GM06990 (cell line): ENCODE data around the gene NGRN.
A peak's percentile ranks its signal among the peaks of the same experiment; 100 is the strongest.
"Not testable (repeated sequence)": the region's sequence is repeated elsewhere in the genome, so short reads cannot be mapped to it uniquely, and the experiment has no call there.

ENCODE experiments used
- DNase-seq: peaks from one replicate; pipeline ENCODE4 v3.0.0-alpha.2; 2011; ENCODE audit not compliant: insufficient read length; ENCODE audit errors: extremely low read depth
- H3K27me3 ChIP-seq: replicated peaks from 2 replicates; pipeline ENCODE4 v1.6.0; 2011; ENCODE audit warnings: low read length; ENCODE audit not compliant: control insufficient read depth, insufficient read depth
- H3K36me3 ChIP-seq: 2 replicates; pipeline ENCODE4 v1.5.1; 2011; ENCODE audit warnings: low read length; ENCODE audit not compliant: control insufficient read depth, insufficient read depth
- H3K4me3 ChIP-seq: replicated peaks from 2 replicates; pipeline ENCODE4 v1.5.1; 2011; ENCODE audit warnings: low read depth, mild to moderate bottlenecking, control low read depth, low read length
- CTCF ChIP-seq: IDR thresholded peaks from 2 replicates; pipeline ENCODE4 v1.5.1; 2011; ENCODE audit warnings: low read length, control low read depth, mild to moderate bottlenecking, inconsistent platforms; ENCODE audit not compliant: insufficient read depth, poor library complexity, severe bottlenecking

The NGRN gene

GRCh38 chr15:90286678-90287077, 21.2 kb downstream of the NGRN start:
- no peaks in the 10 kb centered on the region for H3K27me3 ChIP-seq
- H3K36me3 ChIP-seq, result no peaks in the 10 kb centered on the region
- no peak for DNase-seq
- H3K4me3 ChIP-seq, result no peak overlapping the region
- peak; percentile 47 for TF ChIP-seq CTCF

- H3K36me3 ChIP-seq, result no peaks in the 10 kb centered on the region
- TF ChIP-seq CTCF, result no peak
- DNase-seq, result no peak
- H3K4me3 ChIP-seq, result no peak overlapping the region
- no peaks in the 10 kb centered on the region for H3K27me3 ChIP-seq
Measured at GRCh38 chr15:90287101-90287500, 21.6 kb downstream of the NGRN start.

- no peak for TF ChIP-seq CTCF
- Histone ChIP-seq H3K27me3 (no peaks in the 10 kb centered on the region), H3K36me3 (no peaks in the 10 kb centered on the region), H3K4me3 (no peak overlapping the region)
- no peak for DNase-seq
Measured at GRCh38 chr15:90287946-90288345, 22.5 kb downstream of the NGRN start.

- no peak for DNase-seq
- no peaks in the 10 kb centered on the region for H3K36me3 ChIP-seq
- H3K4me3 ChIP-seq, result no peak overlapping the region
- no peaks in the 10 kb centered on the region for H3K27me3 ChIP-seq
- no peak for TF ChIP-seq CTCF
Measured at GRCh38 chr15:90291679-90292356, 26.3 kb downstream of the NGRN start.

- not testable (repeated sequence) for H3K4me3 ChIP-seq, H3K27me3 ChIP-seq, H3K36me3 ChIP-seq
- TF ChIP-seq CTCF, result peak; percentile 93
- peak; percentile 48 for DNase-seq
Measured at GRCh38 chr15:90293040-90293810, 27.8 kb downstream of the NGRN start.

- no peak for TF ChIP-seq CTCF
- Histone ChIP-seq H3K4me3 (no peak overlapping the region), H3K36me3 (no peaks in the 10 kb centered on the region), H3K27me3 (no peaks in the 10 kb centered on the region)
- DNase-seq, result no peak
Measured at GRCh38 chr15:90294159-90294558, 28.7 kb downstream of the NGRN start.
